Right atrium auricular region (tissue), 2 donors: ENCODE results near the gene MTHFD2L. TPM values are rescaled to one million over a fixed set of nuclear protein-coding genes. Genes with fewer than 3 reads are reported as not detected.

Experiments
- DNase-seq: peaks from one replicate; pipeline ENCODE4 v3.0.0-alpha.2; 2019; ENCODE audit warnings: low spot score
- H3K27ac ChIP-seq, 2 donors: fragments of 200-600 bp; sonication (generic); 1 replicate in 1 of 2; 2 replicates in 1 of 2; pipeline ENCODE4 v1.5.1; 2016 to 2019
- H3K27me3 ChIP-seq, 2 donors: fragments of 200-600 bp; sonication (generic); one replicate each; pipeline versions ENCODE4 v1.5.1 to v1.6.0; 2017 to 2019
- H3K36me3 ChIP-seq: fragments of 200-600 bp; sonication (generic); one replicate; pipeline ENCODE4 v1.5.1; 2016
- H3K4me1 ChIP-seq, 2 donors: fragments of 200-600 bp; sonication (generic); one replicate each; pipeline versions ENCODE4 v1.5.1 to v1.6.0; 2017 to 2019
- H3K4me3 ChIP-seq, 2 donors: fragments of 200-600 bp; sonication (generic); 1 replicate in 1 of 2; 2 replicates in 1 of 2; pipeline ENCODE4 v1.5.1; 2017 to 2019; ENCODE audit warnings: mild to moderate bottlenecking in 1 of 2, moderate library complexity in 1 of 2
- H3K9me3 ChIP-seq, 2 donors: fragments of 200-600 bp; sonication (generic); one replicate each; pipeline ENCODE4 v1.5.1; 2019
- CTCF ChIP-seq, 2 donors: fragments of 200-600 bp; sonication (generic); IDR thresholded peaks; one replicate each; pipeline ENCODE4 v1.5.1; 2019; ENCODE audit warnings: antibody characterized with exemption in 2 of 2
- total RNA-seq, 2 donors: library from RNA; depleted of rRNA; stranded (reverse); fragments of >200 nt; gene quantifications; one replicate each; pipeline ENCODE4 v1.1.0, GENCODE V29; 2016

MTHFD2L gene
- total RNA-seq, 2 donors from 2014 or later, result 8.3 to 11.5 TPM

GRCh38 chr4:74322301-74322700 lies 164.4 kb downstream of the MTHFD2L start:
- no peak overlapping the region for H3K4me3 ChIP-seq
- H3K4me1 ChIP-seq, result no peaks in the 10 kb centered on the region
- DNase-seq, result no peak
- no peaks in the 10 kb centered on the region for H3K27me3 ChIP-seq
- TF ChIP-seq CTCF (IDR thresholded peaks at IDR 0.05), result no peak
- H3K36me3 ChIP-seq, result no peaks in the 10 kb centered on the region
- H3K27ac ChIP-seq, result no peak overlapping the region
- H3K9me3 ChIP-seq, result no peaks in the 10 kb centered on the region

GRCh38 chr4:74323663-74324062 lies 165.7 kb downstream of the MTHFD2L start:
- H3K27ac ChIP-seq, result no peak overlapping the region
- no peaks in the 10 kb centered on the region for H3K9me3 ChIP-seq
- no peak for TF ChIP-seq CTCF (IDR thresholded peaks at IDR 0.05)
- no peak overlapping the region for H3K4me3 ChIP-seq
- H3K27me3 ChIP-seq, result no peaks in the 10 kb centered on the region
- no peaks in the 10 kb centered on the region for H3K36me3 ChIP-seq
- DNase-seq, result no peak
- H3K4me1 ChIP-seq, result no peaks in the 10 kb centered on the region

GRCh38 chr4:74324262-74324661 lies 166.3 kb downstream of the MTHFD2L start:
- Histone ChIP-seq H3K9me3 (no peaks in the 10 kb centered on the region), H3K36me3 (no peaks in the 10 kb centered on the region), H3K27me3 (no peaks in the 10 kb centered on the region), H3K4me1 (no peaks in the 10 kb centered on the region), H3K4me3 (no peak overlapping the region), H3K27ac (no peak overlapping the region)
- DNase-seq, result no peak
- TF ChIP-seq CTCF (IDR thresholded peaks at IDR 0.05), result no peak

GRCh38 chr4:74325886-74326285 lies 168.0 kb downstream of the MTHFD2L start:
- no peaks in the 10 kb centered on the region for H3K9me3 ChIP-seq

GRCh38 chr4:74327762-74328161 lies 169.8 kb downstream of the MTHFD2L start:
- Histone ChIP-seq H3K27ac (no peak overlapping the region), H3K9me3 (no peaks in the 10 kb centered on the region), H3K27me3 (no peaks in the 10 kb centered on the region)

More at GRCh38 chr4:74325886-74326285, 168.0 kb downstream of the MTHFD2L start:
- H3K4me1 ChIP-seq, result no peaks in the 10 kb centered on the region
- no peak for DNase-seq
- H3K27me3 ChIP-seq, result no peaks in the 10 kb centered on the region
- TF ChIP-seq CTCF (IDR thresholded peaks at IDR 0.05), result no peak
- no peak overlapping the region for H3K4me3 ChIP-seq
- no peaks in the 10 kb centered on the region for H3K36me3 ChIP-seq
- H3K27ac ChIP-seq, result no peak overlapping the region

More at GRCh38 chr4:74327762-74328161, 169.8 kb downstream of the MTHFD2L start:
- TF ChIP-seq CTCF (IDR thresholded peaks at IDR 0.05), result no peak
- no peak overlapping the region for H3K4me3 ChIP-seq
- H3K36me3 ChIP-seq, result no peaks in the 10 kb centered on the region
- H3K4me1 ChIP-seq, result no peaks in the 10 kb centered on the region
- no peak for DNase-seq
